GM19455 (cell line): ENCODE data around the gene SRA1.

Experiments used
- ATAC-seq: cut with Tn5 transposase; IDR thresholded peaks from one replicate; pipeline ENCODE4 v1.9.1; 2021; ENCODE audit not compliant: unreplicated experiment

SRA1 gene

DNA sequence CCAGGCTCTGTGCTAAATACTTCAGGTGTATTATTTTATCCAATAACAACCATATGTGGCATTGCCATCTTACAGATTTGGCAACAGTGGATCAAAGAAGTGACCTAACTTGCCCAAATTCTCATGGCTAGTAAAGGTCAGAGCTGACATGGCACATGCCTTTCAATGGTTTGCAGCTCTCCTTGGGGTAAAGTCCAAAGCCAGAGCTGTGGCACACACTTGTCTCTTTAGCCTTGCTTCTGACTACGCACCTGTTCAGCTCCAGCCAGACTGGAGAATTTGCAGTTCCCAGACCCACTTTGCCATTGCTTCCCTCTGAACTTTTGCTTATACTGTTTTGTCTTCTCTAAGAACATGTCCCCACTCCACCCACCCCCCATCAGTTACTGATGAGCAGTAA is 13.2 kb upstream of the SRA1 start:
- no peak for ATAC-seq

DNA sequence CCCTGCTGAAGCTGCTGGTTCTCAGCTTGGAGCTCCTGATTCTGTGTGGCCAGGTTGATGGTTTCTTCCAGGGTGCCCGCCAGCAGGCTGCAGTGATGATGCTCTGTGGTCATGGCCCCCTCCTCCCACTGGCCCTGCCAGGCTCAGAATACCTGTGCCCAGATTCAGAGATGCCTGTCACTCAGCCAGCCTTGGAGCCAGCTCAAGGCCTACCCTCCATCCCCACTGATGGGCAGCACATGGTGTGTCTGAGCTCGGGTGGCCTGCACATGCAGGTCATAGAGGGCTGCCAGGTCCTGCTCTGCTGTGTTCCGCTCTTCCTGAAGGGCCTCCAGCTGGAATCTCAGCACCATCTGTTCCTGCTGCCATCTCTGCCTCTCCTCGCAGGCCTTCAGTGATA is 12.8 kb upstream of the SRA1 start:
- no peak for ATAC-seq

GRCh38 chr5:140569197-140569596 is 11.9 kb upstream of the SRA1 start:
- no peak for ATAC-seq

GRCh38 chr5:140568443-140569063 is 11.3 kb upstream of the SRA1 start:
- ATAC-seq = no peak

GRCh38 chr5:140567871-140568270 is 10.6 kb upstream of the SRA1 start:
- ATAC-seq = no peak

GRCh38 chr5:140567136-140567818 is 10.0 kb upstream of the SRA1 start:
- no peak for ATAC-seq

DNA sequence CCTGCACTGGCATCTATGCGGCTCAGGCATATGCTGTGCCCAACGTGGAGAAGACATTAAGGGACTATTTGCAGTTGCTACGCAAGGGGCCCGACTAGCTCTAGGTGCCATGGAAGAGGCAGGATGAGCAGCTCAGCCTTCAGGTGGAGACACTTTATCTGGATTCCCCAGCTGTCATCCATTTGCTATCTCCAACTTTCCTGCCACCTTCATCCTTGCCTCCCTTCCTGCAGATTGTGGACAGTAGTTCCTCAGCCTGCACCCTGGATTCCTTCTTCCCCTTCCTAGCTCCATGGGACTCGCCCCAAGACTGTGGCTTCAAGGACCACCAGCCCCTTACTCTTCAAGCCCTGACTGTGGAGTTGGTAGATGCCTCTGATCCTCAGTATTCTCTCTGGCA is 9.4 kb upstream of the SRA1 start:
- no peak for ATAC-seq

- no peak for ATAC-seq
Measured at GRCh38 chr5:140565780-140566095, 8.5 kb upstream of the SRA1 start.

DNA sequence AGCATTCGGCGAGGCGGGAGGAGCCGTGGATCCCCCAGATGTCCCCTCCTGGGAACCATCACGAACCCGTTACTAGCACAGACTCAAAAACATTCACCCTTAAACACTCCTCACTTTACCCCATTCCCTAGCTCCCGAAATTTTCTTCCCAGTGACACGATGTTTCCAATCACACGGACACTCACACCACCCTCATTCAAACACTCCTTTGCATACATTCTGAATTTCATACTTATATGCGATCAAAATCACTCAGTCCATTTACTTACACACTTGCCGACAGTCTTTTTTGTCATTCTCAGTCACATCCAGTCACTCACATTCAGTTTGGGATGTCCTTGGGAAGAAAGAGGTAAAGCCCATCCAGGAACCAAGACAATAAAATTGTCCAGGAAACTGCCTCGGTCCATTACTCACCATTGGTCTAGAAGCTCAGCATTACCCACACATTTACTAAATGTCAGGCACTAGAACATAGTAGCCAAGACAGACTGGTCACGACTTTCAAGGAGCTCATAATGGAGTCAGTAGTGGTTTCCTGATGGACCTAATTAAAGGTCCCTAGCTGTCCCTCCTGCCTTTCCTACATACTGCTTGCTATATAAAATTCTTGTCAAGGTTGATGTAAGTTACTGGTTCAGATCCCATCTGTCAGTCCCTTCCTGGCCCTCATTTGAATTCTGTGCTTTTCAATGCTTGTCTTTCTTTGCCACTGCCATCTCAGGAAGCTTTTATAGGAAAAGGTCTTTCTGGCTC is 7.9 kb upstream of the SRA1 start:
- no peak for ATAC-seq

- peak; percentile 88 for ATAC-seq
Measured at GRCh38 chr5:140564196-140565023, 7.1 kb upstream of the SRA1 start, which contains the start of the genes APBB3 and SLC35A4. TSS of gene APBB3 (minus strand) at chr5:140564598. CDS start at chr5:140564245, 353 bp downstream. TSS of gene SLC35A4 (plus strand) at chr5:140564828. CDS start at chr5:140567170, 2,342 bp downstream.

- no peak for ATAC-seq
Measured at GRCh38 chr5:140563596-140563995, 6.3 kb upstream of the SRA1 start.

DNA sequence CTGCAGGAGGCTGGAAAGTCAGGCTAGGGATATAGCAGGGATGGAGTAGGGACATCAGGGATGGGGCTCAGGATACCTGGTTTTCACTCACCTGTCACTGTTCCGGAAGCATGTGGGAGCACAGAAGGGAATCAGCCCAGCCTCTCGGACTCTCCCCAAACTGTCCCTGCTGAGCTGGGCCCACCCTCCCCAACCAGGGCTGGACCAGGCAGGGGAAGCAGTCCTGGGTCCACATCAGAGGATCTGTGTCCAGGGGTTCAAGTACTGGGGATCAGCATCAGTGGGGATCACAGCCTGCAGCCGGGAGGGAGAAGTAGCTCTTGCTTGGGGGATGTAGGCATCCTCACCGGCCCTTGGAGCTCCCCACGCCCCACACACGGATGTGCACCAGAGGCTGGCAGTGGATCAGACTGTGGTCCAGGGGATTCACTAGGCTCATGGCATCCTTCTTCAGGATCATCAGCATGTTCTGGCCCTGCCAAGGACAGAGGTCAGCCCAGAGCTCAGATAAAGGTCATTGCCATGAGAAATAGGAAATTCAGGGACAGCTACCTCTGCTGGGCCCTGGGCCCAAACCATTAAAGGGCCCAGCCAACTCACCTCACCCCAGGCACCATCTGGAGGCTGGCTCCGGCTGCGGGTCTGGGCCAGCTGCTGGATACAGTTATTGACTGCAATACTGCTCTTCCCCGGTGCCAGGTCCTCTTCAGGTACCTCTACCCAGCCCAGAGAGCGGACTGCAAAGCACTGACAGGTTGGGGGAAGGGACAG is 4.7 kb upstream of the SRA1 start:
- ATAC-seq = no peak

DNA sequence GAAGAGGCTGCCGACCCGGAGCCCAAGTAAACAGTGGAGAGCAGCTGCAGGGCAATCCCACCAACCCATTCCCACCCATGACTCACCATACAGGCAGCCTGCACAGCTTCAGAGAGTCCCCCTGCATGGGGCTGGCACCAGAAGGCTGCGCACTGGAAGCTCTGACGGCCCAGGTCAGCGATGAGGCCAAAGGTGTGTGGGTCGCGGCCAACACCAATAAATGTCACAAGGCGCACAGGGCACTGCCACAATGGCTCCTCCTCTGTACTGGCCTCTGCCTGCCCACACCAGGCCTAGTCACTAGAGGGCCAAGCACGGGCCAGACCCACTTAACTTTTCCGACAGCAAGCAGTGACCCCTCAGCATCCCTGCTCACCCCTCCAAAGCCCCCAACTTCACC is 3.0 kb upstream of the SRA1 start:
- no peak for ATAC-seq

DNA sequence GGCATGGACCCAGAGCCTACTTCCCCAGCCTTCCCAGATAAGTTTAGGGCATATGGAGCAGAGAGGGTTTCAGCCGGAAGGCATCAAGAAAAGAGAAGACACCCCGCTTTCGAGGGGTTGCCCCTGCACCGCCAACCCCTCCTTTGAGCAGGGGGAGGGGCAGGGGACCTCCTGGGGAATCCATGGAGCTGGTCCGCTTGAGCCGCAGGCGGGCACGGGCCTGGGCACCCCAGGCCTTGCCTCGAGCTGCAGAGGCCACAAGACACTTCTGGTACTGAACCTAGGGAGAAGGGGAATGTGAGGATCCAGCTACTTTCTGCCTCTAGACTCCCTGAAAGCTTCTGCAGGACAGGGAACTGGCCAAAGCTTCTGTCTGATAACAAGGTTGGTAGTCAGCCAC is 1.3 kb upstream of the SRA1 start:
- no peak for ATAC-seq

GRCh38 chr5:140557965-140558364 is 692 bp upstream of the SRA1 start:
- ATAC-seq = no peak

DNA sequence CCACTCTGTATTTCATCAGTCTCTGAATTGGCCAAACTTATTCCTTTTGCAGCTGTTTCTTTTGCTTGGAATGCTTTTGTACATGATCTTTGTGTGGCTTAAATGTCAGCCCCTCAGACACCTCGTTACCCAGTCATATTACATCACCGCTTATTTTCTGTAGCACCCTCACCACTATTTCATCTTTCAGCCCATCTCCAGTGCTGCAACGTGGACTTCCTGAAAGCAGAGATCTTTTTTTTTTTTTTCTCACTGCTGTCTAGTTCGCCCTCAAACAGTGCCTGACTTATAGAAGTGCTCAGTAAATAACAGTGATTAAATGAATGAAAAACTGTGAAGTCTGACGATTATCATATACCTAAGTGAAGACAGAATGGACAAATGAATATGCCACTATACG is 835 bp downstream of the SRA1 start:
- no peak for ATAC-seq

GRCh38 chr5:140555747-140556312 is 1.4 kb downstream of the SRA1 start:
- no peak for ATAC-seq

- ATAC-seq = no peak
Measured at GRCh38 chr5:140554454-140554853, 2.8 kb downstream of the SRA1 start.

GRCh38 chr5:140553657-140554056 is 3.6 kb downstream of the SRA1 start:
- no peak for ATAC-seq

DNA sequence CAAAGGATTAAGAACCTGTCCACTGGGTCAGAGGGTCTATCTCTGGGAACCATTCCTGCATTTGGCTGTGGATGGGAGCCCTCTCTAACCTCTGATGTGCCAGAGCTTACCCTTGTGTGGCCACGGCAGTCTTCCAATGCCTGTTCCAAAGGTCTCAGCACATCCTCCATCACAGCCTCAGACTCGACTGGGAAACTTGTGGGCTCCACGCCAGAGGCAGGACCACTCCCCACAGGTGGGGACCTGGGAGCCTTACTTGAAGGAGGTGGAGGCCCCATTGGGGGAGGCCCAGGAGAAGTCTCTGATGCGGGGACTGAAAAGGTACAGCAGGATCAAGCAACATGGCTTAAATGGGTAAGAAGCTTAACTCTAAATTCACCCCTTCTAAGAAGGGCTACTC is 5.4 kb downstream of the SRA1 start:
- ATAC-seq = no peak
